HG03565 (cell line): ENCODE results near the gene USP17L24.
"Not testable (repeated sequence)": the region's sequence is repeated elsewhere in the genome, so short reads cannot be mapped to it uniquely, and the experiment has no call there.

ENCODE experiments used
- ATAC-seq: cut with Tn5 transposase; IDR thresholded peaks from one replicate; pipeline ENCODE4 v1.9.1; 2021; ENCODE audit warnings: mild to moderate bottlenecking, moderate library complexity; ENCODE audit not compliant: unreplicated experiment

USP17L24 gene, protein sequence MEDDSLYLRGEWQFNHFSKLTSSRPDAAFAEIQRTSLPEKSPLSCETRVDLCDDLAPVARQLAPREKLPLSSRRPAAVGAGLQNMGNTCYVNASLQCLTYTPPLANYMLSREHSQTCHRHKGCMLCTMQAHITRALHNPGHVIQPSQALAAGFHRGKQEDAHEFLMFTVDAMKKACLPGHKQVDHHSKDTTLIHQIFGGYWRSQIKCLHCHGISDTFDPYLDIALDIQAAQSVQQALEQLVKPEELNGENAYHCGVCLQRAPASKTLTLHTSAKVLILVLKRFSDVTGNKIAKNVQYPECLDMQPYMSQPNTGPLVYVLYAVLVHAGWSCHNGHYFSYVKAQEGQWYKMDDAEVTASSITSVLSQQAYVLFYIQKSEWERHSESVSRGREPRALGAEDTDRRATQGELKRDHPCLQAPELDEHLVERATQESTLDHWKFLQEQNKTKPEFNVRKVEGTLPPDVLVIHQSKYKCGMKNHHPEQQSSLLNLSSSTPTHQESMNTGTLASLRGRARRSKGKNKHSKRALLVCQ

DNA sequence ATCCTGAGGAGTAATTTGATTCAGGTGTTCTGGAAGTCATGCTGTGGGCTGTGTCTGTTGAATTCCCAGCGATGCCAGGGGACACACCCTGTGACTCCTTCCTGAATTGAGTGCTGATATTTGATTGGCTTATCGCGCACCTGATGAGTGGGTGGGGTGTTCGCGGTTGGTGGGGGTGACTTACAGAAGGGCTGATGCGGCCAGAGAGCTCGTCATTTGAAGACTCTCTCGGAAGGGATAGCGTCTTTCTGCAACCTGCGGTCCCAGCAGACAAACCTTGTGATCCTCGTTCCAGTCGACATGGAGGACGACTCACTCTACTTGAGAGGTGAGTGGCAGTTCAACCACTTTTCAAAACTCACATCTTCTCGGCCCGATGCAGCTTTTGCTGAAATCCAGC, at the start of gene USP17L24:
TSS of gene USP17L24 (plus strand) at position 301 of the 400 bp plus-strand sequence. CDS start at position 301, 0 bp downstream.
- ATAC-seq = not testable (repeated sequence)

DNA sequence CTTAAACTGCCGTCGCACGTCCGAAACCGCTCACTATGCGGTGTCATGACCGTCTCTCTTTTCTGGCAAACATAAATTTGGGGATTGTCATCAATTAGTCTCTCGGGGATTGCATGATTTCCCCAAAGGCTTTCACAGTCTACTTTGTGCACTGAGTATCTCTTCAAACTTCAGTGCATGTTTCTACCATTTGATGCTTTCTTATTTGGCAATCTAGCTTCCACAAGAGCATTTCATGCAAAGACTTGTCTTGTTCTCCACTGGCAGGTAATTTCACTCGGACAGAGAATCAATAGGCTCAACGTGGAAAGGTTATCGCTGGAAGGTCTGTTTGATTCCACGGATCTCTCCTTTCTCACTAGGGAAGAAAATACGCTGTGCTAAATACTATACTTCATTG, 774 bp upstream of the USP17L24 start:
- not testable (repeated sequence) for ATAC-seq

DNA sequence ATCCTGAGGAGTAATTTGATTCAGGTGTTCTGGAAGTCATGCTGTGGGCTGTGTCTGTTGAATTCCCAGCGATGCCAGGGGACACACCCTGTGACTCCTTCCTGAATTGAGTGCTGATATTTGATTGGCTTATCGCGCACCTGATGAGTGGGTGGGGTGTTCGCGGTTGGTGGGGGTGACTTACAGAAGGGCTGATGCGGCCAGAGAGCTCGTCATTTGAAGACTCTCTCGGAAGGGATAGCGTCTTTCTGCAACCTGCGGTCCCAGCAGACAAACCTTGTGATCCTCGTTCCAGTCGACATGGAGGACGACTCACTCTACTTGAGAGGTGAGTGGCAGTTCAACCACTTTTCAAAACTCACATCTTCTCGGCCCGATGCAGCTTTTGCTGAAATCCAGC, 4.6 kb downstream of the USP17L24 start, which contains the start of gene USP17L25:
TSS of gene USP17L25 (plus strand) at position 301 of the 400 bp plus-strand sequence. CDS start at position 301, 0 bp downstream.
- not testable (repeated sequence) for ATAC-seq

DNA sequence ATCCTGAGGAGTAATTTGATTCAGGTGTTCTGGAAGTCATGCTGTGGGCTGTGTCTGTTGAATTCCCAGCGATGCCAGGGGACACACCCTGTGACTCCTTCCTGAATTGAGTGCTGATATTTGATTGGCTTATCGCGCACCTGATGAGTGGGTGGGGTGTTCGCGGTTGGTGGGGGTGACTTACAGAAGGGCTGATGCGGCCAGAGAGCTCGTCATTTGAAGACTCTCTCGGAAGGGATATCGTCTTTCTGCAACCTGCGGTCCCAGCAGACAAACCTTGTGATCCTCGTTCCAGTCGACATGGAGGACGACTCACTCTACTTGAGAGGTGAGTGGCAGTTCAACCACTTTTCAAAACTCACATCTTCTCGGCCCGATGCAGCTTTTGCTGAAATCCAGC, 9.4 kb downstream of the USP17L24 start, which contains the start of gene USP17L26:
TSS of gene USP17L26 (plus strand) at position 301 of the 400 bp plus-strand sequence. CDS start at position 301, 0 bp downstream.
- ATAC-seq = not testable (repeated sequence)

DNA sequence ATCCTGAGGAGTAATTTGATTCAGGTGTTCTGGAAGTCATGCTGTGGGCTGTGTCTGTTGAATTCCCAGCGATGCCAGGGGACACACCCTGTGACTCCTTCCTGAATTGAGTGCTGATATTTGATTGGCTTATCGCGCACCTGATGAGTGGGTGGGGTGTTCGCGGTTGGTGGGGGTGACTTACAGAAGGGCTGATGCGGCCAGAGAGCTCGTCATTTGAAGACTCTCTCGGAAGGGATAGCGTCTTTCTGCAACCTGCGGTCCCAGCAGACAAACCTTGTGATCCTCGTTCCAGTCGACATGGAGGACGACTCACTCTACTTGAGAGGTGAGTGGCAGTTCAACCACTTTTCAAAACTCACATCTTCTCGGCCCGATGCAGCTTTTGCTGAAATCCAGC, 14.1 kb downstream of the USP17L24 start, which contains the start of gene USP17L5:
TSS of gene USP17L5 (plus strand) at position 301 of the 400 bp plus-strand sequence. CDS start at position 301, 0 bp downstream.
- not testable (repeated sequence) for ATAC-seq

DNA sequence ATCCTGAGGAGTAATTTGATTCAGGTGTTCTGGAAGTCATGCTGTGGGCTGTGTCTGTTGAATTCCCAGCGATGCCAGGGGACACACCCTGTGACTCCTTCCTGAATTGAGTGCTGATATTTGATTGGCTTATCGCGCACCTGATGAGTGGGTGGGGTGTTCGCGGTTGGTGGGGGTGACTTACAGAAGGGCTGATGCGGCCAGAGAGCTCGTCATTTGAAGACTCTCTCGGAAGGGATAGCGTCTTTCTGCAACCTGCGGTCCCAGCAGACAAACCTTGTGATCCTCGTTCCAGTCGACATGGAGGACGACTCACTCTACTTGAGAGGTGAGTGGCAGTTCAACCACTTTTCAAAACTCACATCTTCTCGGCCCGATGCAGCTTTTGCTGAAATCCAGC, 18.9 kb downstream of the USP17L24 start, which contains the start of gene USP17L27:
TSS of gene USP17L27 (plus strand) at position 301 of the 400 bp plus-strand sequence. CDS start at position 301, 0 bp downstream.
- not testable (repeated sequence) for ATAC-seq

DNA sequence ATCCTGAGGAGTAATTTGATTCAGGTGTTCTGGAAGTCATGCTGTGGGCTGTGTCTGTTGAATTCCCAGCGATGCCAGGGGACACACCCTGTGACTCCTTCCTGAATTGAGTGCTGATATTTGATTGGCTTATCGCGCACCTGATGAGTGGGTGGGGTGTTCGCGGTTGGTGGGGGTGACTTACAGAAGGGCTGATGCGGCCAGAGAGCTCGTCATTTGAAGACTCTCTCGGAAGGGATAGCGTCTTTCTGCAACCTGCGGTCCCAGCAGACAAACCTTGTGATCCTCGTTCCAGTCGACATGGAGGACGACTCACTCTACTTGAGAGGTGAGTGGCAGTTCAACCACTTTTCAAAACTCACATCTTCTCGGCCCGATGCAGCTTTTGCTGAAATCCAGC, 23.6 kb downstream of the USP17L24 start, which contains the start of gene USP17L28:
TSS of gene USP17L28 (plus strand) at position 301 of the 400 bp plus-strand sequence. CDS start at position 301, 0 bp downstream.
- ATAC-seq = not testable (repeated sequence)

DNA sequence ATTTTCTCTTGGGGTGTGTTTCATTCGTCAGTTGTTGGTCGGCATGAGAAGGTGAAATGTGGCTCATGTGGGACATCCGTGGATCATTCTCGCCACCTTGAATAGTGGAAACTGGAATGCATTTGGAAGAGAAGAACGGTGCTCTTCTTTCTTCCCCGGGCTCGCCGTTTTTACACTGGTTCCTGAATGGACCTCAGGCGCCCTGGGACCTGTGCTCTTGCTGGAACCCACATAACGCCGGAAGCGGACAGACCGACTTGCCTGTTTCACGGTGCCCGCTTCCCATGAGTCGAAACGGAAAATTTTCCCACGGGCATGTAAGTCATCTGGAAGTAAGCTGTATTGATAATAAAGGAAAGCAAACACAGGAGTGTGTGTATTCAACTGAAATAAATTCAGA, 25.9 kb downstream of the USP17L24 start:
- not testable (repeated sequence) for ATAC-seq

DNA sequence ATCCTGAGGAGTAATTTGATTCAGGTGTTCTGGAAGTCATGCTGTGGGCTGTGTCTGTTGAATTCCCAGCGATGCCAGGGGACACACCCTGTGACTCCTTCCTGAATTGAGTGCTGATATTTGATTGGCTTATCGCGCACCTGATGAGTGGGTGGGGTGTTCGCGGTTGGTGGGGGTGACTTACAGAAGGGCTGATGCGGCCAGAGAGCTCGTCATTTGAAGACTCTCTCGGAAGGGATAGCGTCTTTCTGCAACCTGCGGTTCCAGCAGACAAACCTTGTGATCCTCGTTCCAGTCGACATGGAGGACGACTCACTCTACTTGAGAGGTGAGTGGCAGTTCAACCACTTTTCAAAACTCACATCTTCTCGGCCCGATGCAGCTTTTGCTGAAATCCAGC, 28.4 kb downstream of the USP17L24 start, which contains the start of gene USP17L29:
TSS of gene USP17L29 (plus strand) at position 301 of the 400 bp plus-strand sequence. CDS start at position 301, 0 bp downstream.
- ATAC-seq = not testable (repeated sequence)

DNA sequence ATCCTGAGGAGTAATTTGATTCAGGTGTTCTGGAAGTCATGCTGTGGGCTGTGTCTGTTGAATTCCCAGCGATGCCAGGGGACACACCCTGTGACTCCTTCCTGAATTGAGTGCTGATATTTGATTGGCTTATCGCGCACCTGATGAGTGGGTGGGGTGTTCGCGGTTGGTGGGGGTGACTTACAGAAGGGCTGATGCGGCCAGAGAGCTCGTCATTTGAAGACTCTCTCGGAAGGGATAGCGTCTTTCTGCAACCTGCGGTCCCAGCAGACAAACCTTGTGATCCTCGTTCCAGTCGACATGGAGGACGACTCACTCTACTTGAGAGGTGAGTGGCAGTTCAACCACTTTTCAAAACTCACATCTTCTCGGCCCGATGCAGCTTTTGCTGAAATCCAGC, 37.9 kb downstream of the USP17L24 start, which contains the start of gene USP17L30:
TSS of gene USP17L30 (plus strand) at position 301 of the 400 bp plus-strand sequence. CDS start at position 301, 0 bp downstream.
- ATAC-seq = not testable (repeated sequence)
